Natural killer cell (primary cell): Measurements from ENCODE around the gene ENAM. TPM values are rescaled to one million over a fixed set of nuclear protein-coding genes. Genes with fewer than 3 reads are reported as not detected.

Source experiments
- ATAC-seq, 3 donors: fragments of 150-1000 bp in 2 of 3; fragments of 200-7000 bp in 1 of 3; cut with Tn5 transposase; 1 replicate in 1 of 3; 2 replicates in 2 of 3; pipeline ENCODE4 v1.10.0; 2021; ENCODE audit warnings: mild to moderate bottlenecking in 2 of 3, moderate library complexity in 2 of 3
- DNase-seq, 2 donors: peaks; one replicate each; pipeline versions ENCODE4 v3.0.0 to v3.0.0-alpha.2; 2013 to 2021; ENCODE audit warnings: mixed read lengths in 1 of 2
- H3K27ac ChIP-seq: one replicate; pipeline ENCODE4 v1.5.1; 2013; ENCODE audit warnings: mild to moderate bottlenecking, low read length
- H3K27me3 ChIP-seq: one replicate; pipeline ENCODE4 v1.6.1; 2013; ENCODE audit warnings: low read length; ENCODE audit not compliant: control insufficient read depth, insufficient read depth
- H3K36me3 ChIP-seq: one replicate; pipeline ENCODE4 v1.6.1; 2013; ENCODE audit warnings: low read length; ENCODE audit not compliant: control insufficient read depth, insufficient read depth
- H3K4me1 ChIP-seq: one replicate; pipeline ENCODE4 v1.6.1; 2013; ENCODE audit warnings: low read length; ENCODE audit not compliant: control insufficient read depth, insufficient read depth
- H3K4me3 ChIP-seq: one replicate; pipeline ENCODE4 v1.5.1; 2013; ENCODE audit warnings: low read length
- H3K9me3 ChIP-seq: one replicate; pipeline ENCODE4 v1.6.1; 2013; ENCODE audit warnings: low read length; ENCODE audit not compliant: control insufficient read depth, insufficient read depth
- H3K27ac Mint-ChIP-seq, 2 donors: one replicate each; pipeline ENCODE4 v1.8.0; 2022; ENCODE audit warnings: mild to moderate bottlenecking in 2 of 2, mixed read lengths in 2 of 2, moderate library complexity in 1 of 2
- H3K27me3 Mint-ChIP-seq, 2 donors: one replicate each; pipeline ENCODE4 v1.8.0; 2022; ENCODE audit warnings: low read depth in 2 of 2, mixed read lengths in 2 of 2
- H3K36me3 Mint-ChIP-seq: one replicate; pipeline ENCODE4 v1.8.0; 2022; ENCODE audit warnings: mixed read lengths
- H3K4me1 Mint-ChIP-seq, 2 donors: one replicate each; pipeline ENCODE4 v1.8.0; 2022; ENCODE audit warnings: mixed read lengths in 2 of 2
- H3K4me3 Mint-ChIP-seq: one replicate; pipeline ENCODE4 v1.8.0; 2022; ENCODE audit warnings: mild to moderate bottlenecking, moderate library complexity, mixed read lengths
- H3K9me3 Mint-ChIP-seq, 2 donors: one replicate each; pipeline ENCODE4 v1.8.0; 2022; ENCODE audit warnings: mixed read lengths in 2 of 2
- CTCF ChIP-seq: fragments of 200-600 bp; IDR thresholded peaks from one replicate; pipeline ENCODE4 v1.8.0; 2022; ENCODE audit warnings: antibody characterized with exemption
- WGBS: methylation state at CpG from one replicate; pipeline ENCODE4 v1.1.7; 2013; ENCODE audit warnings: missing lambda C conversion rate; ENCODE audit not compliant: insufficient coverage; 5-methylcytosine and 5-hydroxymethylcytosine counted together
- intact Hi-C: fragments of 100-400 bp; cut with micrococcal nuclease; formaldehyde crosslinking; loops from one replicate; pipeline ENCODE4 v1.14.2; 2022
- total RNA-seq, 4 donors: library from RNA; stranded (reverse); fragments of 120-200 nt in 1 of 4; gene quantifications; one replicate each; pipeline versions ENCODE4 v1.2.3 to v1.2.4, GENCODE V29; 2013 to 2022

ENAM gene
- total RNA-seq, 3 donors from 2014 or later (not counting 1 experiment from before 2014, with no cell fraction given) = not detected

- ATAC-seq (no peak), DNase-seq (no peak)
- H3K4me1 ChIP-seq = no peaks in the 10 kb centered on the region
- intact Hi-C loops = no loop called here
- Mint-ChIP-seq H3K27me3 (peaks cover 10 to 38% of the 10 kb centered on the region in 2 donors), H3K36me3 (no peaks in the 10 kb centered on the region), H3K4me1 (no peaks in the 10 kb centered on the region), H3K9me3 (no peaks in the 10 kb centered on the region), H3K27ac (no peak overlapping the region), H3K4me3 (no peak overlapping the region)
- H3K27me3 ChIP-seq = peaks cover 2% of the 10 kb centered on the region
- H3K9me3 ChIP-seq = no peaks in the 10 kb centered on the region
- H3K27ac ChIP-seq = no peak overlapping the region
- no peaks in the 10 kb centered on the region for H3K36me3 ChIP-seq
- no peak overlapping the region for H3K4me3 ChIP-seq
- WGBS = 100% methylated on average over 2 of the region's 2 CpGs
- TF ChIP-seq CTCF = no peak
Observed at GRCh38 chr4:70671091-70671490, 42.5 kb downstream of the ENAM start.

- no peak overlapping the region for H3K27ac Mint-ChIP-seq
- no peaks in the 10 kb centered on the region for H3K4me1 Mint-ChIP-seq
- Histone ChIP-seq H3K4me3 (no peak overlapping the region), H3K9me3 (no peaks in the 10 kb centered on the region), H3K27me3 (peaks cover 2% of the 10 kb centered on the region), H3K27ac (no peak overlapping the region), H3K4me1 (peaks cover 5% of the 10 kb centered on the region), H3K36me3 (no peaks in the 10 kb centered on the region)
- DNase-seq = no peak
- no peak for ATAC-seq
- no peaks in the 10 kb centered on the region for H3K9me3 Mint-ChIP-seq
- no peak overlapping the region for H3K4me3 Mint-ChIP-seq
- no peak for TF ChIP-seq CTCF
- H3K36me3 Mint-ChIP-seq = no peaks in the 10 kb centered on the region
- H3K27me3 Mint-ChIP-seq = peaks cover 10 to 38% of the 10 kb centered on the region in 2 donors
- intact Hi-C loops = no loop called here
Observed at GRCh38 chr4:70674191-70674590, 45.6 kb downstream of the ENAM start.

GRCh38 chr4:70674731-70675130 is 46.2 kb downstream of the ENAM start:
- Mint-ChIP-seq H3K27ac (no peak overlapping the region), H3K36me3 (no peaks in the 10 kb centered on the region), H3K9me3 (no peaks in the 10 kb centered on the region), H3K4me3 (no peak overlapping the region), H3K27me3 (peaks cover 10 to 38% of the 10 kb centered on the region in 2 donors), H3K4me1 (no peaks in the 10 kb centered on the region)
- 75% methylated on average over 1 of the region's 1 CpG for WGBS
- H3K9me3 ChIP-seq = no peaks in the 10 kb centered on the region
- peaks cover 5% of the 10 kb centered on the region for H3K4me1 ChIP-seq
- intact Hi-C loops = no loop called here
- H3K36me3 ChIP-seq = no peaks in the 10 kb centered on the region
- ATAC-seq (no peak), DNase-seq (no peak)
- no peak for TF ChIP-seq CTCF
- H3K27ac ChIP-seq = no peak overlapping the region
- H3K27me3 ChIP-seq = peaks cover 2% of the 10 kb centered on the region
- H3K4me3 ChIP-seq = no peak overlapping the region

- Histone ChIP-seq H3K36me3 (no peaks in the 10 kb centered on the region), H3K9me3 (no peaks in the 10 kb centered on the region), H3K4me3 (no peak overlapping the region), H3K27ac (no peak overlapping the region), H3K4me1 (peaks cover 5% of the 10 kb centered on the region), H3K27me3 (peaks cover 2% of the 10 kb centered on the region)
- Mint-ChIP-seq H3K9me3 (no peaks in the 10 kb centered on the region), H3K27ac (no peak overlapping the region), H3K36me3 (no peaks in the 10 kb centered on the region), H3K27me3 (peaks cover 4 to 21% of the 10 kb centered on the region in 2 donors), H3K4me3 (no peak overlapping the region), H3K4me1 (no peaks in the 10 kb centered on the region)
- intact Hi-C loops = no loop called here
- no peak for TF ChIP-seq CTCF
- DNase-seq (no peak), ATAC-seq (no peak)
- 89% methylated on average over 6 of the region's 6 CpGs for WGBS
Observed at GRCh38 chr4:70676554-70677090, 48.1 kb downstream of the ENAM start.
